Mesothelial cell of epicardium (in vitro differentiated cells): ENCODE measurements around the gene KCNAB3. TPM values are rescaled to one million over a fixed set of nuclear protein-coding genes. Genes with fewer than 3 reads are reported as not detected.
A peak's percentile ranks its signal among the peaks of the same experiment; 100 is the strongest.

Experiments
- DNase-seq, 2 experiments: peaks; one replicate each; pipeline ENCODE4 v3.0.0; 2021; ENCODE audit warnings: low spot score in 2 of 2; ENCODE audit not compliant: unreplicated experiment in 2 of 2
- H3K27ac Mint-ChIP-seq: 2 replicates; pipeline ENCODE4 v1.8.0; 2021; ENCODE audit warnings: mixed read lengths
- H3K27me3 Mint-ChIP-seq: 2 replicates; pipeline ENCODE4 v1.8.0; 2021; ENCODE audit warnings: low read depth, mixed read lengths
- H3K36me3 Mint-ChIP-seq: 2 replicates; pipeline ENCODE4 v1.8.0; 2021; ENCODE audit warnings: mixed read lengths
- H3K4me1 Mint-ChIP-seq: 2 replicates; pipeline ENCODE4 v1.8.0; 2021; ENCODE audit warnings: mixed read lengths
- H3K4me3 Mint-ChIP-seq: 2 replicates; pipeline ENCODE4 v1.8.0; 2021; ENCODE audit warnings: mild to moderate bottlenecking, moderate library complexity, mixed read lengths
- H3K9me3 Mint-ChIP-seq: 2 replicates; pipeline ENCODE4 v1.8.0; 2021; ENCODE audit warnings: mixed read lengths
- total RNA-seq: library from RNA; stranded (reverse); gene quantifications from 3 replicates; pipeline ENCODE4 v1.2.1, GENCODE V29; 2021
- TF ChIP-seq, protein P1 (sequence below): fragments of 200-600 bp; sonication (generic); IDR thresholded peaks from one replicate; pipeline ENCODE4 v1.5.0; 2021; ENCODE audit warnings: antibody characterized with exemption; ENCODE audit not compliant: unreplicated experiment

Gene KCNAB3
- total RNA-seq, 1 donor from 2014 or later, result 18.8 TPM

- DNase-seq, result no peak
- Mint-ChIP-seq H3K9me3 (no peaks in the 10 kb centered on the region), H3K36me3 (peaks cover 3% of the 10 kb centered on the region), H3K27me3 (peaks cover 11% of the 10 kb centered on the region), H3K4me1 (peaks cover 31% of the 10 kb centered on the region), H3K27ac (no peak overlapping the region), H3K4me3 (peak overlapping the region; percentile 48)
- TF ChIP-seq, protein P1, sequence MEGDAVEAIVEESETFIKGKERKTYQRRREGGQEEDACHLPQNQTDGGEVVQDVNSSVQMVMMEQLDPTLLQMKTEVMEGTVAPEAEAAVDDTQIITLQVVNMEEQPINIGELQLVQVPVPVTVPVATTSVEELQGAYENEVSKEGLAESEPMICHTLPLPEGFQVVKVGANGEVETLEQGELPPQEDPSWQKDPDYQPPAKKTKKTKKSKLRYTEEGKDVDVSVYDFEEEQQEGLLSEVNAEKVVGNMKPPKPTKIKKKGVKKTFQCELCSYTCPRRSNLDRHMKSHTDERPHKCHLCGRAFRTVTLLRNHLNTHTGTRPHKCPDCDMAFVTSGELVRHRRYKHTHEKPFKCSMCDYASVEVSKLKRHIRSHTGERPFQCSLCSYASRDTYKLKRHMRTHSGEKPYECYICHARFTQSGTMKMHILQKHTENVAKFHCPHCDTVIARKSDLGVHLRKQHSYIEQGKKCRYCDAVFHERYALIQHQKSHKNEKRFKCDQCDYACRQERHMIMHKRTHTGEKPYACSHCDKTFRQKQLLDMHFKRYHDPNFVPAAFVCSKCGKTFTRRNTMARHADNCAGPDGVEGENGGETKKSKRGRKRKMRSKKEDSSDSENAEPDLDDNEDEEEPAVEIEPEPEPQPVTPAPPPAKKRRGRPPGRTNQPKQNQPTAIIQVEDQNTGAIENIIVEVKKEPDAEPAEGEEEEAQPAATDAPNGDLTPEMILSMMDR, result no peak
Observed at GRCh38 chr17:7927596-7927995, 2.1 kb downstream of the KCNAB3 start.

- Mint-ChIP-seq H3K9me3 (no peaks in the 10 kb centered on the region), H3K36me3 (peaks cover 2% of the 10 kb centered on the region), H3K4me3 (peak overlapping the region; percentile 54), H3K27me3 (peaks cover 4% of the 10 kb centered on the region), H3K27ac (peak overlapping the region; percentile 68), H3K4me1 (peaks cover 19% of the 10 kb centered on the region)
- TF ChIP-seq, protein P1, result no peak
- DNase-seq, result peak; percentile 71 to 82
Observed at GRCh38 chr17:7922845-7923628, 6.6 kb downstream of the KCNAB3 start.

DNA sequence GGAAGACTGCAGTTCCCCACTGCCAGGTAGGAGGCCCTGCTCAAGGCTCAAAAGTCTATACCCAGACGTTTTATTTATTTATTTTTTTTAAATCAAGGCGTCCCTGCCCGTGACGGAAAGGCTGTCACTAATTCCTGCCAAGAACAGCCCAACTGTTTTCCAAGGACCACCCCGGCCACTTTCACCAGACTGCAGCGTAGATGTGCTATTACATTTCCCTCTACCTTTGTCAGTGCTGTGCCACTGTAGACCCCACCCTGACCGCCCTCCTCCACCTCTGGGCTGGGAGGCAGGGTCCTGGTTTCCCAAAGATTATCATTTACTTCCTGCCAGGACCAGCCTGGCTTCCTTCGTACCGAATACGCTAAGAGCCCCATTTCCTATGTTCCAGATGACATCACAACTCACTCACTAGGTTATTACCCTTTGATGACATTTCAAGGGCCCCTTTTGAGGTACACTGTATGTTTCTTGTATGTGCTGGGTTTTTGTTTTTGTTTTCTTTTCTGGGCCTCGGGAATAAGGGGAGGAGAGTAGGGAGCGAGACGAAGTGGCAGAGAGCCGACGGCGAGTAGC lies 7.3 kb downstream of the KCNAB3 start:
- Mint-ChIP-seq H3K9me3 (no peaks in the 10 kb centered on the region), H3K4me3 (peak overlapping the region; percentile 54), H3K4me1 (peaks cover 17% of the 10 kb centered on the region), H3K36me3 (no peaks in the 10 kb centered on the region), H3K27me3 (peaks cover 2% of the 10 kb centered on the region), H3K27ac (peak overlapping the region; percentile 68)
- TF ChIP-seq, protein P1, result no peak
- DNase-seq, result no peak

DNA sequence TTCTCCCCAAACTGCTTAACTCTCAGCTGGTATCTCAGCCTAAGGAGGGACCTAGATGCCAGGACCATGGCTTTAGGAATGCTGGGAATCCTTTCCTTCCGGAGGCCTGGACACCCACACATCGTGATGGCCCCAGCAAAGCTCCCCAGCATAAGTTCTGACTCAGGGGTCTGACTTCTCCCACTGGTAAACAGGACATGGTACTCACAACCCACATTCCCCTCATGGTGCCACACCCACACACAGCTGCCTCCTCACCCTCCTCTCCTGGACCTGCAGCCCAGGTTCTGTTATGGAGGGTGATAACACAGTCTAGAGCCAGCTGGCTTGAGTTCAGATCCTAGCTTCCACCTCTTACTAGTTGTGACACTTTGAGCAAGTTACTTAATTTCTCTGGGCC lies 12.8 kb downstream of the KCNAB3 start:
- DNase-seq, result no peak
- H3K4me1 Mint-ChIP-seq, result peaks cover 30% of the 10 kb centered on the region
- TF ChIP-seq, protein P1, result no peak
- peak overlapping the region; percentile 67 for H3K27ac Mint-ChIP-seq
- peaks cover 7% of the 10 kb centered on the region for H3K36me3 Mint-ChIP-seq
- H3K4me3 Mint-ChIP-seq, result peak overlapping the region; percentile 42
- H3K9me3 Mint-ChIP-seq, result no peaks in the 10 kb centered on the region
- no peaks in the 10 kb centered on the region for H3K27me3 Mint-ChIP-seq

DNA sequence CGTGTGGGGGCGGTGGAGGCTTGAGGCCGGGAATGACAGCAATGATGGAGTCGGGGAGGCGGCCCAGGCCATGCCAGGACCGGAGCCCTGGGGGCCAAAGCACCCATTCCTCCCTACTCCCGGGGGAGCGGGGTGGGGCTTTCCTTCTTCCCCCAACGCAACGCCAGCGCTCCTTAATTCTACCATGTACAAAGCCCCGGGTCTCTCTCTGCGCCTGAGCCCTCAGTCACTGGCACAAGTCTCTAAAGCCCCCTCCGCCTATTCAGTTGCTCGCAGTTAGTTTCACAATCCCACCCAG lies 13.3 kb downstream of the KCNAB3 start:
- Mint-ChIP-seq H3K27me3 (no peaks in the 10 kb centered on the region), H3K9me3 (no peaks in the 10 kb centered on the region), H3K4me3 (peak overlapping the region; percentile 42), H3K4me1 (peaks cover 28% of the 10 kb centered on the region), H3K27ac (peak overlapping the region; percentile 67), H3K36me3 (peaks cover 10% of the 10 kb centered on the region)
- TF ChIP-seq, protein P1, result no peak
- DNase-seq, result peak in 1 of 2 experiments; percentile 56
